Right lobe of liver (tissue), 4 donors: ENCODE measurements around the gene PTPRK.

Experiments
- POLR2A ChIP-seq: fragments of 450-650 bp; IDR thresholded peaks from one replicate; pipeline ENCODE4 v1.6.1; 2017; ENCODE audit warnings: antibody characterized with exemption, mild to moderate bottlenecking
- TF ChIP-seq, protein P1 (sequence below), 4 donors: fragments of 200-600 bp in 3 of 4; fragments of 450-650 bp in 1 of 4; IDR thresholded peaks; one replicate each; pipeline versions ENCODE4 v1.5.1 to v1.8.0; 2016 to 2022; ENCODE audit warnings: antibody characterized with exemption in 4 of 4, mild to moderate bottlenecking in 2 of 4
- donor health status: DM: no; HTN: no; CAD: no.
- donor health status: DM: no; HTN: no; CAD: no.
- donor health status: DM: no; HTN: yes; CAD: no.

DNA sequence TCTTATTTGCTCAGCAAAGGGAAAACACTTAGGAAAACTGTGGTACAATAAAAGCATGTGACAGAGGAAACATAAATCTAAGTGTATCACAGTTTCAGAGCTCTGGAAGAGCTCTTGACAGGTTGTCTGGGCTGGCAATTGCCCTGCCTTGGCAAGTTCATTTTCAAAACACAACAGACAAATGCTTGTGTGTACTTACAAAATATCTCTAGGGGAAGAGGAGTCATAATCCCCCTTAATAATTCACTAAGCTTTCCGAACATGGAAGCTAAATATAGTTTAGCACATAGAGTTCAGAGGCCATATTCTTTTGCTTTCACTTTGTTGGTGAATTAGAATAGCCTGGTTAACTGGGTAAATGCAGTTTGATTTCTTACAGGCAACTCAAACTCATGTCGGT is 407.9 kb downstream of the PTPRK start:
- TF ChIP-seq, protein P1, sequence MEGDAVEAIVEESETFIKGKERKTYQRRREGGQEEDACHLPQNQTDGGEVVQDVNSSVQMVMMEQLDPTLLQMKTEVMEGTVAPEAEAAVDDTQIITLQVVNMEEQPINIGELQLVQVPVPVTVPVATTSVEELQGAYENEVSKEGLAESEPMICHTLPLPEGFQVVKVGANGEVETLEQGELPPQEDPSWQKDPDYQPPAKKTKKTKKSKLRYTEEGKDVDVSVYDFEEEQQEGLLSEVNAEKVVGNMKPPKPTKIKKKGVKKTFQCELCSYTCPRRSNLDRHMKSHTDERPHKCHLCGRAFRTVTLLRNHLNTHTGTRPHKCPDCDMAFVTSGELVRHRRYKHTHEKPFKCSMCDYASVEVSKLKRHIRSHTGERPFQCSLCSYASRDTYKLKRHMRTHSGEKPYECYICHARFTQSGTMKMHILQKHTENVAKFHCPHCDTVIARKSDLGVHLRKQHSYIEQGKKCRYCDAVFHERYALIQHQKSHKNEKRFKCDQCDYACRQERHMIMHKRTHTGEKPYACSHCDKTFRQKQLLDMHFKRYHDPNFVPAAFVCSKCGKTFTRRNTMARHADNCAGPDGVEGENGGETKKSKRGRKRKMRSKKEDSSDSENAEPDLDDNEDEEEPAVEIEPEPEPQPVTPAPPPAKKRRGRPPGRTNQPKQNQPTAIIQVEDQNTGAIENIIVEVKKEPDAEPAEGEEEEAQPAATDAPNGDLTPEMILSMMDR (IDR thresholded peaks at IDR 0.05) = no peak
- TF ChIP-seq POLR2A = no peak
